Prostate gland (tissue), 2 donors: Measurements from ENCODE around the gene TICRR. TPM values are rescaled to one million over a fixed set of nuclear protein-coding genes. Genes with fewer than 3 reads are reported as not detected.
"Not testable (repeated sequence)": the region's sequence is repeated elsewhere in the genome, so short reads cannot be mapped to it uniquely, and the experiment has no call there.

Experiments used
- DNase-seq: peaks from one replicate; pipeline ENCODE4 v3.0.0-alpha.2; 2019; ENCODE audit warnings: low spot score
- H3K27ac ChIP-seq, 2 donors: fragments of 200-600 bp; sonication (generic); 2 replicates each; pipeline ENCODE4 v1.5.1; 2017 to 2019
- H3K27me3 ChIP-seq: fragments of 200-600 bp; sonication (generic); replicated peaks from 2 replicates; pipeline ENCODE4 v1.5.1; 2019; ENCODE audit not compliant: insufficient read depth
- H3K36me3 ChIP-seq, 2 donors: fragments of 200-600 bp; sonication (generic); 1 replicate in 1 of 2; 2 replicates in 1 of 2; pipeline versions ENCODE4 v1.5.1 to v1.8.1; 2017 to 2019
- H3K4me1 ChIP-seq: fragments of 200-600 bp; sonication (generic); replicated peaks from 2 replicates; pipeline ENCODE4 v1.5.1; 2019
- H3K4me3 ChIP-seq, 2 donors: fragments of 200-600 bp; sonication (generic); 2 replicates each; pipeline ENCODE4 v1.5.1; 2017 to 2019
- H3K9me3 ChIP-seq: fragments of 200-600 bp; sonication (generic); 2 replicates; pipeline ENCODE4 v1.5.1; 2017
- CTCF ChIP-seq, 4 experiments: fragments of 200-600 bp in 2 of 4; fragments of 450-650 bp in 2 of 4; sonication (generic) in 2 of 4; IDR thresholded peaks; 1 replicate in 3 of 4; 2 replicates in 1 of 4; pipeline ENCODE4 v1.5.1; 2016 to 2019; ENCODE audit warnings: antibody characterized with exemption in 4 of 4, mild to moderate bottlenecking in 2 of 4, moderate library complexity in 2 of 4
- POLR2A ChIP-seq: fragments of 450-650 bp; IDR thresholded peaks from one replicate; pipeline ENCODE4 v1.6.1; 2016; ENCODE audit warnings: antibody characterized with exemption, mild to moderate bottlenecking
- POLR2AphosphoS5 ChIP-seq: sonication (generic); formaldehyde crosslinking; IDR thresholded peaks from one replicate; pipeline ENCODE4 v1.6.1; 2017; ENCODE audit warnings: antibody characterized with exemption
- WGBS: methylation state at CpG from one replicate; pipeline ENCODE4 v1.1.5; 2018; 5-methylcytosine and 5-hydroxymethylcytosine counted together
- intact Hi-C: fragments of 100-400 bp; cut with DNase I; formaldehyde crosslinking; loops from one replicate; pipeline ENCODE4 v1.14.2; 2022
- total RNA-seq, 2 donors: library from RNA; depleted of rRNA; stranded (reverse); fragments of >200 nt; gene quantifications; one replicate each; pipeline ENCODE4 v1.1.0, GENCODE V29; 2016

Gene TICRR
- total RNA-seq, 2 donors from 2014 or later: 0.55 to 4.1 TPM

GRCh38 chr15:89577776-89578115 lies 2.5 kb downstream of the TICRR start:
- TF ChIP-seq POLR2A: no peak
- no peak for TF ChIP-seq CTCF (IDR thresholded peaks at IDR 0.05)
- TF ChIP-seq POLR2AphosphoS5: no peak
- H3K4me3 ChIP-seq: no peak overlapping the region
- H3K27ac ChIP-seq: no peak overlapping the region
- 66% methylated on average over 3 of the region's 3 CpGs for WGBS
- no peaks in the 10 kb centered on the region for H3K27me3 ChIP-seq
- no peaks in the 10 kb centered on the region for H3K9me3 ChIP-seq
- peaks cover 6% of the 10 kb centered on the region for H3K4me1 ChIP-seq
- DNase-seq: no peak
- H3K36me3 ChIP-seq: no peaks in the 10 kb centered on the region
- intact Hi-C loops: no loop called here

- Histone ChIP-seq H3K4me1 (peaks cover 6% of the 10 kb centered on the region), H3K27me3 (no peaks in the 10 kb centered on the region), H3K36me3 (no peaks in the 10 kb centered on the region), H3K27ac (no peak overlapping the region), H3K4me3 (no peak overlapping the region), H3K9me3 (no peaks in the 10 kb centered on the region)
- TF ChIP-seq POLR2A: no peak
- TF ChIP-seq POLR2AphosphoS5: no peak
- no peak for TF ChIP-seq CTCF (IDR thresholded peaks at IDR 0.05)
- no peak for DNase-seq
- WGBS: 79% methylated on average over 2 of the region's 2 CpGs
- intact Hi-C loops: no loop called here
Observed at GRCh38 chr15:89578146-89578545, 2.9 kb downstream of the TICRR start.

GRCh38 chr15:89580747-89581146 lies 5.5 kb downstream of the TICRR start:
- H3K27ac ChIP-seq, intact Hi-C loops, DNase-seq, H3K9me3 ChIP-seq, H3K27me3 ChIP-seq, H3K4me3 ChIP-seq, H3K36me3 ChIP-seq, H3K4me1 ChIP-seq: not testable (repeated sequence)
- 86% methylated on average over 2 of the region's 2 CpGs for WGBS

- Histone ChIP-seq H3K36me3 (no peaks in the 10 kb centered on the region), H3K4me1 (no peaks in the 10 kb centered on the region), H3K9me3 (no peaks in the 10 kb centered on the region), H3K4me3 (no peak overlapping the region), H3K27me3 (no peaks in the 10 kb centered on the region), H3K27ac (no peak overlapping the region)
- WGBS: 92% methylated on average over 2 of the region's 2 CpGs
- intact Hi-C loops: no loop called here
- DNase-seq: no peak
- TF ChIP-seq POLR2AphosphoS5 (no peak), POLR2A (no peak), CTCF (IDR thresholded peaks at IDR 0.05) (no peak)
Observed at GRCh38 chr15:89586651-89587050, 11.4 kb downstream of the TICRR start.

- no peak for DNase-seq
- no peaks in the 10 kb centered on the region for H3K9me3 ChIP-seq
- H3K27me3 ChIP-seq: no peaks in the 10 kb centered on the region
- H3K27ac ChIP-seq: no peak overlapping the region
- no peaks in the 10 kb centered on the region for H3K4me1 ChIP-seq
- no peak overlapping the region for H3K4me3 ChIP-seq
- WGBS: 77% methylated on average over 4 of the region's 4 CpGs
- TF ChIP-seq CTCF (IDR thresholded peaks at IDR 0.05) (no peak), POLR2AphosphoS5 (no peak), POLR2A (no peak)
- H3K36me3 ChIP-seq: no peaks in the 10 kb centered on the region
- intact Hi-C loops: no loop called here
Observed at GRCh38 chr15:89587955-89588354, 12.7 kb downstream of the TICRR start.

- H3K4me3 ChIP-seq: no peak overlapping the region
- intact Hi-C loops: no loop called here
- no peaks in the 10 kb centered on the region for H3K4me1 ChIP-seq
- no peaks in the 10 kb centered on the region for H3K27me3 ChIP-seq
- H3K27ac ChIP-seq: no peak overlapping the region
- no peaks in the 10 kb centered on the region for H3K36me3 ChIP-seq
- H3K9me3 ChIP-seq: no peaks in the 10 kb centered on the region
- no peak for TF ChIP-seq POLR2A
- TF ChIP-seq CTCF (IDR thresholded peaks at IDR 0.05): no peak
- no peak for TF ChIP-seq POLR2AphosphoS5
- 92% methylated on average over 5 of the region's 5 CpGs for WGBS
- DNase-seq: no peak
Observed at GRCh38 chr15:89591834-89592233, 16.6 kb downstream of the TICRR start.
